CD4-positive, alpha-beta T cell treated with Interleukin-2 at 100 ng/mL for 4 hours (primary cell): Measurements from ENCODE around the gene NECAB2.

Experiments
- DNase-seq: peaks from one replicate; pipeline ENCODE4 v3.0.0-alpha.2; 2020; ENCODE audit warnings: low spot score

The NECAB2 gene

GRCh38 chr16:84024854-84025253, 56.8 kb downstream of the NECAB2 start:
- DNase-seq: no peak

GRCh38 chr16:84026606-84027005, 58.6 kb downstream of the NECAB2 start:
- DNase-seq: no peak

- DNase-seq: no peak
Observed at GRCh38 chr16:84027625-84028024, 59.6 kb downstream of the NECAB2 start.

GRCh38 chr16:84029297-84030047, 61.4 kb downstream of the NECAB2 start:
- no peak for DNase-seq

GRCh38 chr16:84031556-84031955, 63.5 kb downstream of the NECAB2 start:
- DNase-seq: no peak

GRCh38 chr16:84032458-84033178, 64.6 kb downstream of the NECAB2 start:
- no peak for DNase-seq

- DNase-seq: no peak
Observed at GRCh38 chr16:84033251-84034195, 65.5 kb downstream of the NECAB2 start.

- no peak for DNase-seq
Observed at GRCh38 chr16:84034516-84034915, 66.5 kb downstream of the NECAB2 start.

GRCh38 chr16:84036131-84036530, 68.1 kb downstream of the NECAB2 start:
- no peak for DNase-seq

GRCh38 chr16:84036982-84037425, 69.0 kb downstream of the NECAB2 start:
- DNase-seq: no peak

GRCh38 chr16:84038469-84038868, 70.4 kb downstream of the NECAB2 start:
- DNase-seq: no peak

- no peak for DNase-seq
Observed at GRCh38 chr16:84039696-84040095, 71.7 kb downstream of the NECAB2 start.

GRCh38 chr16:84040226-84040822, 72.3 kb downstream of the NECAB2 start:
- DNase-seq: no peak

GRCh38 chr16:84040823-84041820, 73.1 kb downstream of the NECAB2 start:
- no peak for DNase-seq

GRCh38 chr16:84041881-84042280, 73.8 kb downstream of the NECAB2 start:
- DNase-seq: no peak

- no peak for DNase-seq
Observed at GRCh38 chr16:84042308-84042878, 74.3 kb downstream of the NECAB2 start, which contains the start of gene SLC38A8. TSS of gene SLC38A8 (minus strand) at chr16:84042795. CDS start at chr16:84042157, 638 bp downstream.

GRCh38 chr16:84042879-84043485, 74.9 kb downstream of the NECAB2 start:
- DNase-seq: no peak

GRCh38 chr16:84043486-84044117, 75.6 kb downstream of the NECAB2 start:
- DNase-seq: no peak

- no peak for DNase-seq
Observed at GRCh38 chr16:84044118-84044488, 76.1 kb downstream of the NECAB2 start.
